Measurements from ENCODE around the gene HIVEP3. TPM values are rescaled to one million over a fixed set of nuclear protein-coding genes. Genes with fewer than 3 reads are reported as not detected.

Gene HIVEP3
- total RNA-seq, 1 experiment from 2014 or later = 1.2 TPM

DNA sequence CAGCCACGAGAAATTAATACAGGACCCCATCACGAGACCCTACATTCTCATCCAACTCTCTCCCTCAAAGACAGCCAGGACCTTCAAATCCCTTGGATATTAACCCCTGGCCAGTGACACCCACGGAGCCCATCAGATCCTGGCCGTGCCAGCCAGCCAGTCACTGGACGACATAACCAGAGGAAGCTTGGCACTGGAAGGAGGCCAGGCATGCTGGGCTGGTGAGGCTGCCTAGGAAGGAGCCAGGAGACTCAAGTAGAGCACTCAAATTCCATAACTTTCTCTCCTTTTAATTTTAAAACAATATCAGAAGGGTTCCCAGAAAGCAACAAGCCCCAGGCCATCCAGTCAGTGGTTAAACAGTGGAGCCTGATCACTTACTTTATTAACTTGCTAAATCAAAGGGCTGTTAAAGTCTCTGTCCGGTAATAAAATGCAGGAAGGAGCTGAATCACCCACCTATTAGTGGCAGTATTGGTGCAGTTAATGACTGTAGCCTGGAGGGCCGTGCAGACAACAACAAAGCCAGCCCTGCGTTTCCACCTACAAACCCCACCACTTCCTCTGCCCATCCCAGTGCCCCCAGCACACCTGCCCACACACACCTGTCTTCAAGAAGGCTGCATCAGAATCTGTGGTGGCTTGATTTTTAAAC is 78.0 kb downstream of the HIVEP3 start:
- POLR2A ChIA-PET = no interaction called here
- CTCF ChIA-PET = interaction anchor here (0.7 to 0.9 kb wide), 2 partner anchors 16 to 352 kb away, joined by 3 read pairs; no protein-coding TSS in a partner anchor

GRCh38 chr1:41838266-41838665 is 80.5 kb downstream of the HIVEP3 start:
- ChIA-PET POLR2A (no interaction called here), CTCF (no interaction called here)
- intact Hi-C loops (cut with micrococcal nuclease) = no loop called here
- H3K36me3 Mint-ChIP-seq (ENCODE audit: insufficient read depth, unreplicated experiment) = no peaks in the 10 kb centered on the region
- no peaks in the 10 kb centered on the region for H3K4me1 Mint-ChIP-seq (ENCODE audit: insufficient read depth, unreplicated experiment)
- no peaks in the 10 kb centered on the region for H3K27me3 Mint-ChIP-seq (ENCODE audit: insufficient read depth, unreplicated experiment)
- H3K9me3 Mint-ChIP-seq (ENCODE audit: unreplicated experiment) = no peaks in the 10 kb centered on the region
- H3K27ac Mint-ChIP-seq (ENCODE audit: low read depth, unreplicated experiment) = no peak overlapping the region
- no TSS peak for BruUV-seq (replicated peaks)
- TF ChIP-seq, protein P1, sequence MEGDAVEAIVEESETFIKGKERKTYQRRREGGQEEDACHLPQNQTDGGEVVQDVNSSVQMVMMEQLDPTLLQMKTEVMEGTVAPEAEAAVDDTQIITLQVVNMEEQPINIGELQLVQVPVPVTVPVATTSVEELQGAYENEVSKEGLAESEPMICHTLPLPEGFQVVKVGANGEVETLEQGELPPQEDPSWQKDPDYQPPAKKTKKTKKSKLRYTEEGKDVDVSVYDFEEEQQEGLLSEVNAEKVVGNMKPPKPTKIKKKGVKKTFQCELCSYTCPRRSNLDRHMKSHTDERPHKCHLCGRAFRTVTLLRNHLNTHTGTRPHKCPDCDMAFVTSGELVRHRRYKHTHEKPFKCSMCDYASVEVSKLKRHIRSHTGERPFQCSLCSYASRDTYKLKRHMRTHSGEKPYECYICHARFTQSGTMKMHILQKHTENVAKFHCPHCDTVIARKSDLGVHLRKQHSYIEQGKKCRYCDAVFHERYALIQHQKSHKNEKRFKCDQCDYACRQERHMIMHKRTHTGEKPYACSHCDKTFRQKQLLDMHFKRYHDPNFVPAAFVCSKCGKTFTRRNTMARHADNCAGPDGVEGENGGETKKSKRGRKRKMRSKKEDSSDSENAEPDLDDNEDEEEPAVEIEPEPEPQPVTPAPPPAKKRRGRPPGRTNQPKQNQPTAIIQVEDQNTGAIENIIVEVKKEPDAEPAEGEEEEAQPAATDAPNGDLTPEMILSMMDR (IDR thresholded peaks at IDR 0.05; ENCODE audit: unreplicated experiment) = no peak
- H3K4me3 Mint-ChIP-seq (ENCODE audit: unreplicated experiment) = no peak overlapping the region
- DNase-seq (ENCODE audit: unreplicated experiment) = no peak

More for the DNA sequence above, 78.0 kb downstream of the HIVEP3 start:
- intact Hi-C loops (cut with micrococcal nuclease) = no loop called here
- Mint-ChIP-seq H3K9me3 (ENCODE audit: unreplicated experiment) (no peaks in the 10 kb centered on the region), H3K4me1 (ENCODE audit: insufficient read depth, unreplicated experiment) (no peaks in the 10 kb centered on the region), H3K27me3 (ENCODE audit: insufficient read depth, unreplicated experiment) (no peaks in the 10 kb centered on the region), H3K4me3 (ENCODE audit: unreplicated experiment) (no peak overlapping the region), H3K27ac (ENCODE audit: low read depth, unreplicated experiment) (no peak overlapping the region), H3K36me3 (ENCODE audit: insufficient read depth, unreplicated experiment) (no peaks in the 10 kb centered on the region)
- TF ChIP-seq, protein P1 (IDR thresholded peaks at IDR 0.05; ENCODE audit: unreplicated experiment) = no peak
- no peak for DNase-seq (ENCODE audit: unreplicated experiment)
- BruUV-seq (replicated peaks) = no TSS peak

DNA sequence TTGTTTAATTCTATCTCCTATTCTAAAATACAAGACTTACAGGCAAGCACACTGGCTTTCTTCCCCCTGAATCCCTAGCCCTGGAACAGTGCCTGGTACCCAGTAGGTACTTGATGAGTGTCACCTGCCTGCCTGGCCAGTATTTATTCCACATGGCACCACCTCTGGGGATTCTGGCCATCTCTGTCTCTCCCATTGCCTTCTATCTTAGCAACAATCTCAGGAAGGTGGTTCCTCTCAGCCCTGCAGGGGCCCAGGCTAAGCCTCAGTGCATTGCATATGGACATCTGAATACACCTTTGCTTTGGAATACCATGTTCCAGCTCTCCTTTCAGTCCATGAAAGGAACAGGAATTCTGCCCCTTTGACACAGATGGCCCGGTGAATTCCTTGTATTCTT is 81.0 kb downstream of the HIVEP3 start:
- CTCF ChIA-PET = interaction anchor here (1.5 kb wide), 1 partner anchor 26 kb away, joined by 3 read pairs; no protein-coding TSS in a partner anchor
- H3K36me3 Mint-ChIP-seq (ENCODE audit: insufficient read depth, unreplicated experiment) = no peaks in the 10 kb centered on the region
- no TSS peak for BruUV-seq (replicated peaks)
- TF ChIP-seq, protein P1 (IDR thresholded peaks at IDR 0.05; ENCODE audit: unreplicated experiment) = no peak
- POLR2A ChIA-PET = no interaction called here
- no peak for DNase-seq (ENCODE audit: unreplicated experiment)
- no peak overlapping the region for H3K4me3 Mint-ChIP-seq (ENCODE audit: unreplicated experiment)
- H3K27me3 Mint-ChIP-seq (ENCODE audit: insufficient read depth, unreplicated experiment) = no peaks in the 10 kb centered on the region
- H3K9me3 Mint-ChIP-seq (ENCODE audit: unreplicated experiment) = no peaks in the 10 kb centered on the region
- no peaks in the 10 kb centered on the region for H3K4me1 Mint-ChIP-seq (ENCODE audit: insufficient read depth, unreplicated experiment)
- intact Hi-C loops (cut with micrococcal nuclease) = no loop called here
- H3K27ac Mint-ChIP-seq (ENCODE audit: low read depth, unreplicated experiment) = no peak overlapping the region

DNA sequence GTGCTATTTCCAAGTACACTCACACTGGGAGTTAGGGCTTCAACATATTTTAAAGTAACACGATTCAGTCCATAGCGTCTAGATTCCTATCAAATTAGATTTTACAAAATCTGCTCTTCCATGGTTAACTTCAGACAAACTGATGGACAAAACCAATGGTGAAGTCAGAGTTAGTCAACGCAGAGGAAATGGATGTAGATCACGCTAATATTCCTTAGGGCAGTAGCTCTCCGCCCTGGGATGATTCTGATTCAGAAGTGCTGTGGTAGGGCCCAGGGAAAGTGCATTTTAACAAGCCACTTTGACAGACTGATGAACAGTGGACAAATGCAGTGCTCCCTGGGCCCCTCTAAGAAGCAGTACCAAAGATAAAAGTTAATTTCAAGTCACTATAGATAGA is 83.2 kb downstream of the HIVEP3 start:
- intact Hi-C loops (cut with micrococcal nuclease) = no loop called here
- H3K4me3 Mint-ChIP-seq (ENCODE audit: unreplicated experiment) = no peak overlapping the region
- ChIA-PET CTCF (interaction anchor here (0.6 kb wide), 1 partner anchor 184 kb away, joined by 4 read pairs; no protein-coding TSS in a partner anchor), POLR2A (interaction anchor here (0.6 kb wide), 1 partner anchor 12 kb away, joined by 3 read pairs; no protein-coding TSS in a partner anchor)
- H3K9me3 Mint-ChIP-seq (ENCODE audit: unreplicated experiment) = no peaks in the 10 kb centered on the region
- H3K4me1 Mint-ChIP-seq (ENCODE audit: insufficient read depth, unreplicated experiment) = no peaks in the 10 kb centered on the region
- BruUV-seq (replicated peaks) = no TSS peak
- TF ChIP-seq, protein P1 (IDR thresholded peaks at IDR 0.05; ENCODE audit: unreplicated experiment) = no peak
- no peak for DNase-seq (ENCODE audit: unreplicated experiment)
- peaks cover 9% of the 10 kb centered on the region for H3K27me3 Mint-ChIP-seq (ENCODE audit: insufficient read depth, unreplicated experiment)
- no peaks in the 10 kb centered on the region for H3K36me3 Mint-ChIP-seq (ENCODE audit: insufficient read depth, unreplicated experiment)
- no peak overlapping the region for H3K27ac Mint-ChIP-seq (ENCODE audit: low read depth, unreplicated experiment)

All from MCF 10A (cell line).